AG04450 (cell line): ENCODE results near the gene ZNF174. TPM values are rescaled to one million over a fixed set of nuclear protein-coding genes. Genes with fewer than 3 reads are reported as not detected.

ENCODE experiments used
- CTCF ChIA-PET: fragments of 300-600, 350-600 bp; formaldehyde crosslinking; extraction: SDS; loops from one replicate; lab custom pipeline; 2022; ENCODE audit warnings: antibody characterized with exemption, inconsistent platforms; lab: Charles Lee
- POLR2A ChIA-PET: fragments of 350-600 bp; formaldehyde crosslinking; extraction: SDS; loops from one replicate; lab custom pipeline; 2021; ENCODE audit warnings: antibody characterized with exemption, inconsistent platforms; lab: Yijun Ruan, JAX
- DNase-seq: peaks from one replicate; pipeline ENCODE4 v3.0.0-alpha.2; 2011; ENCODE audit warnings: low read depth, low spot score
- H3K27ac ChIP-seq: one replicate; pipeline ENCODE4 v1.5.1; 2012; ENCODE audit warnings: low read depth, low read length, control low read depth
- H3K27me3 ChIP-seq: one replicate; pipeline ENCODE4 v1.6.0; 2012; ENCODE audit warnings: low read length; ENCODE audit not compliant: control insufficient read depth, insufficient read depth
- H3K4me3 ChIP-seq: 2 replicates; pipeline ENCODE4 v1.5.1; 2011; ENCODE audit warnings: mild to moderate bottlenecking, low read depth, low read length, control low read depth
- H3K9me3 ChIP-seq: 2 replicates; pipeline ENCODE4 v1.5.1; 2012; ENCODE audit warnings: low read length; ENCODE audit not compliant: control insufficient read depth, insufficient read depth
- CTCF ChIP-seq: IDR thresholded peaks from 2 replicates; pipeline ENCODE4 v1.5.1; 2011; ENCODE audit warnings: low read depth, low read length, control low read depth, inconsistent platforms
- polyA minus RNA-seq: library from RNA; depleted of rRNA, polyadenylated mRNA; stranded (reverse); fragments of >200 nt; gene quantifications from 2 replicates; pipeline ENCODE4 v1.2.3, GENCODE V29; 2011; rRNA and poly(A)+ RNA removed
- polyA plus RNA-seq: library from polyadenylated mRNA; depleted of rRNA; stranded (reverse); fragments of >200 nt; gene quantifications from 2 replicates; pipeline ENCODE4 v1.2.3, GENCODE V29; 2011; rRNA removed

The ZNF174 gene
- 10.7 and 10.9 TPM in 2 replicates for polyA plus RNA-seq
- 7.4 and 9.0 TPM in 2 replicates for polyA minus RNA-seq

GRCh38 chr16:3400779-3401688 is at the start of gene ZNF174, which contains the start of gene ZSCAN32:
TSS of gene ZNF174 (plus strand) at chr16:3401215. CDS start at chr16:3402005, 790 bp downstream.
TSS of gene ZSCAN32 (minus strand) at chr16:3401004. CDS start at chr16:3397557, 3,447 bp downstream.
- POLR2A ChIA-PET, result interaction anchor here (0.5 to 2.7 kb wide), 9 partner anchors 8 to 721 kb away, joined by 3 to 8 read pairs (median 3); partner anchors contain the start of genes NAA60, OR2C1 and ZNF597
- H3K27me3 ChIP-seq, result no peaks in the 10 kb centered on the region
- CTCF ChIA-PET, result no interaction called here
- H3K4me3 ChIP-seq, result peak within 1 kb of the TSS; percentile 95
- no peak for TF ChIP-seq CTCF
- peaks cover 52% of the 10 kb centered on the region for H3K9me3 ChIP-seq
- peak within 1 kb of the TSS; percentile 61 for H3K27ac ChIP-seq
- peak; percentile 99 for DNase-seq

GRCh38 chr16:3355589-3355988 is 45.4 kb upstream of the ZNF174 start, which contains the start of gene OR2C1:
TSS of gene OR2C1 (plus strand) at chr16:3355889. CDS start at chr16:3355941, 52 bp downstream.
- Histone ChIP-seq H3K4me3 (no peak within 1 kb of the TSS), H3K9me3 (peaks cover 4% of the 10 kb centered on the region; the same call in 1 of the 2 replicates), H3K27ac (no peak within 1 kb of the TSS), H3K27me3 (peaks cover 3% of the 10 kb centered on the region)
- DNase-seq, result no peak
- TF ChIP-seq CTCF, result no peak
- POLR2A ChIA-PET, result interaction anchor here (0.8 to 1.2 kb wide), 2 partner anchors 9 to 45 kb away, joined by 4 read pairs; partner anchors contain the start of gene ZSCAN32
- CTCF ChIA-PET, result no interaction called here

GRCh38 chr16:3356118-3356517 is 44.9 kb upstream of the ZNF174 start:
- peaks cover 4% of the 10 kb centered on the region; the same call in 1 of the 2 replicates for H3K9me3 ChIP-seq
- CTCF ChIA-PET, result no interaction called here
- H3K27ac ChIP-seq, result no peak overlapping the region
- no peak for DNase-seq
- no peak overlapping the region for H3K4me3 ChIP-seq
- H3K27me3 ChIP-seq, result peaks cover 3% of the 10 kb centered on the region
- POLR2A ChIA-PET, result interaction anchor here (0.8 to 1.2 kb wide), 2 partner anchors 9 to 45 kb away, joined by 4 read pairs; partner anchors contain the start of gene ZSCAN32
- no peak for TF ChIP-seq CTCF

DNA sequence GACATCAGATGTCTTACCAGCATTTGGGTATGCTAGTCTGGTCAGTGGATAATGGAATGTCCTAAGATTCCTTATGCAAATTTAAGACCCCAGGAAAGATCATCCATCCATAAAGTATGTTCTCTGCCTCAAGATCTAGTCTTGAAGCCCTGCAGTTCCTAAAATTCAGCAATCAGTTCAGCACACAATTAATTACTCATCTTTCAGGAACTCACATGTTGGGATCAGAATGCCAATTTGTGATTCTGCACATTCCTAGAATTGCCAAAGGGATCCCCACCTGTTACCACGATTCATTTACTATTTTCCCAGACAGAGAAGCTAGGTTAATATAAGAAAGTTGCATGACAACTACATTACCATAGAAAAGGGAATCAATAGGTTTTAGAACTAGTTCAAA is 42.1 kb upstream of the ZNF174 start:
- no peak overlapping the region for H3K4me3 ChIP-seq
- DNase-seq, result no peak
- CTCF ChIA-PET, result no interaction called here
- no peak overlapping the region for H3K27ac ChIP-seq
- POLR2A ChIA-PET, result no interaction called here
- peaks cover 3% of the 10 kb centered on the region for H3K27me3 ChIP-seq
- TF ChIP-seq CTCF, result no peak
- peaks cover 6% of the 10 kb centered on the region for H3K9me3 ChIP-seq
